Globus pallidus (tissue), 1 donor: ENCODE measurements around the gene MICALL2.
A peak's percentile ranks its signal among the peaks of the same experiment; 100 is the strongest.
"Not testable (repeated sequence)": the region's sequence is repeated elsewhere in the genome, so short reads cannot be mapped to it uniquely, and the experiment has no call there.

ENCODE experiments used
- DNase-seq: peaks from one replicate; pipeline ENCODE4 v3.0.0-alpha.2; 2015; ENCODE audit warnings: low spot score

The MICALL2 gene

DNA sequence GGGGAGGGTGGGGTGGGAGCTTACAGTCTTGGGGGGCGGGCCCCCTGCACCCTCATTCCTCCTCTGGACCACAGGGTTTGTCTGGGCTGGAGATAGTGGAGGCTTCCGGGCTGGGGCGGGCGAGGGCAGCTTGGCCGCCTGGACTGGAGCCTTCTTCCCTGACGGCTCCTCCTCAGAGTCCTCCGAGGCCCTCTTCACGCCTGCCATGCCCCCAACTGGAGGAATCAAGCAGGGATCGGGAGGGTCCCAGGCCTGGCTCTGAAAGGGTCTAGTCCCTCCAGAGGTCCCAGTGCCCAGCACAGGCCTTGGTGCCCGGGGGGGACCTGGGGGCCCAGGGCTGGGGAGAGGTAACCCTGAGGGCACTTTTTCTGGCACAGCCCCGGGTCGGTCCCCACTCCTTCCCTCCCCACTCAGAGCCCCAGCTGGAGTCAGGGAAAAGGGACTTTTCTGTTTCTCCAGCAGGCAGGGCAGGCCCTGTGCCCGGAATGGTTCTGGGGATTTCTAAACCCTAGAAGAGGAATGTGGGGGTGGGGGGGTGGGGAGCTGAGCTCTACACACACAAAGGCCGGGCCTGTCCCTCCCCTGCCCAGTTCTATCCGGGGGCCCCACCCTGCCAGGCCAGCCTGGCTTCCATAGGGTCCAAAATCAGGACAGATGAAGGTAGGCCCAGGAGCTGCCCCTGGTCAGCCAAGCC is 11.6 kb downstream of the MICALL2 start:
- peak; percentile 80 for DNase-seq

DNA sequence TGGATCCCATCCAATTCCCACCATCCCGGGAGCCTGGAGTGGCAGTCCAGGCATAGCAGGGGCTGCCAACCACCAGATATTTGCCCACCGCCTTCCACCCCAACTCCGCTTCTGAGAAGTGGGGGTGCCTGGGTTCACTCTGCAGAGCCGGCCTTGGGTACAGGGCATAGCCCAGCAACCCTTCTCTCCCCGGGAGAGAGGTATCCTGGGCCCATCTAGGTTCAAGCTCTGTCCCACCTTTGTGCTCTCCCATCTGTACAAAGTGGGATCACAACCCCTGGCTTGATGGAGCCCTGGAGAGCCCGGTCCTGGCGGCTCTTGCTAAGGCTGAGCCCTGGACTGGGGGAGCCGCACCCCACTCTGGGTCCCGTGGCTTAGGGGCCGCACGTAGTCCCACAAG is 12.2 kb downstream of the MICALL2 start:
- DNase-seq, result no peak

DNA sequence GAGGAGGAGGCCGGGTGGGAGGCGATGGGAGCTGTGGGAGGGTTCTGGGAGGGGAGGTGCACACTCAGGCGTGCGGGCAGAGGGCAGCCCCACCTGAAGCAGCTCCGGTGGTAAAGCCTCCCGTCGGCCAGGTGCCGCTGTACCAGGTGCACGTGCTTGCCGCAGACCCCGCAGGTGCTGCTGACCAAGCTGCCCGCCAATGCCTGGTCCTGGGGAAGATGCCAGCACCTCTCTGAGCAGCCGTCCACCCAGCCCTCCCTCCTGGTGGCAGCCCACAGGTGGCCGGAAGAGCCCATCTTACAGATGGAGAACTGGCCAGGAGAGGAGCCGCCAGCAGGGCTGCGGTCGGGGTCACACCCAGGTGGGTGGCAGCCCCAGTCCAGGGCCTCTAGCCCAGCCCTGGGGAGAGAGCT is 12.6 kb downstream of the MICALL2 start:
- no peak for DNase-seq

DNA sequence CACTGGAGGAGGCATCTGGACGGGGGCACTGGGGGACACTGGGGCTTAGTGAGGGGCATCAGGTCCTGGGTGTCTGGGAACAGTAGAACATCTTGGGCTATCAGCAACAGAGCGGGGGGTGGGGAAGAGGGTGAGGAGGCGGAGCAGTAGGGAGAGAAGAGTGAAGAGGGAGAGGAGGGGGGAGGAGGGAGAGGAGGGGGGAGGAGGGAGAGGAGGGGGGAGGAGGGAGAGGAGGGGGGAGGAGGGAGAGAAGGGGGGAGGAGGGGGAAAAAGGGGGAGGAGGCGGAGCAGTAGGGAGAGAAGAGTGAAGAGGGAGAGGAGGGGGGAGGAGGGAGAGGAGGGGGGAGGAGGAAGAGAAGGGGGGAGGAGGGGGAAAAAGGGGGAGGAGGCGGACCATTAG is 13.2 kb downstream of the MICALL2 start:
- DNase-seq, result peak; percentile 93

DNA sequence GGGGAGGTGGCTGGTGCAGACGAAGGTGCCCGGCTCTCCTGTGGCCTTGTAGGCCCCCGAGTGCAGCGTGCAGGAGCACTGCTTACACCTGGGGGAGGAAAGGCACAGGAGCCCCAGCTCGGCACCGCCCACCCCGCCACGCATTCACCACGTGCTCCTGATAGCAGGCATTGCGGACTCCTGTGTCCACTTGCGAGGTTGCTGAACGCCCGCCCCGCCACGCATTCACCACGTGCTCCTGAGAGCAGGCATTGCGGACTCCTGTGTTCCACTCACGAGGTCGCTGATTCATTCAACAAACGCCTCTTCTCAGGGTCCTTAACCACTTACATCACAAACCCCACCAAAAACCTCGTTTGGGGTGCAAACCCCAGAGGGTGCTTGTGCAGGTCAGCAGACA is 13.9 kb downstream of the MICALL2 start:
- no peak for DNase-seq

DNA sequence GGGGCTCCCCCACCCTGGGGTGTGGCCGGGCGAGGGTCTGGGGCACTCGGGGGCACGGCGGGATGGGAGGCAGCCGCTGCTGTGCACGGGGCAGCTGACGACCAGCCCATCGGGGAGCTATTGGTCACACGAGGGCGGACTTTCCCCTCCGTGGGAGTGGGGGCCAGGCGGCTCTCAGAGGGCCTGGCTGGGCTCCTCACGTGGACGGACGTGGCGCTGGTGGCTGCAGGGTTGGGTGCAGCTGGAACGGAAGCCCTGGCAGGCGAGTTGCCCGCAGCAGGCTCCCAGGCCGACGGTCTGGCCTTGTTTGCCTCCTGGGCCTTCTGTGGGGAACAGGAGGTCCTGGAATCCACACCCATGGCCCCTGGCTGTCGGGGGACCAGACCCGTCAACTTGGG is 14.3 kb downstream of the MICALL2 start:
- no peak for DNase-seq

DNA sequence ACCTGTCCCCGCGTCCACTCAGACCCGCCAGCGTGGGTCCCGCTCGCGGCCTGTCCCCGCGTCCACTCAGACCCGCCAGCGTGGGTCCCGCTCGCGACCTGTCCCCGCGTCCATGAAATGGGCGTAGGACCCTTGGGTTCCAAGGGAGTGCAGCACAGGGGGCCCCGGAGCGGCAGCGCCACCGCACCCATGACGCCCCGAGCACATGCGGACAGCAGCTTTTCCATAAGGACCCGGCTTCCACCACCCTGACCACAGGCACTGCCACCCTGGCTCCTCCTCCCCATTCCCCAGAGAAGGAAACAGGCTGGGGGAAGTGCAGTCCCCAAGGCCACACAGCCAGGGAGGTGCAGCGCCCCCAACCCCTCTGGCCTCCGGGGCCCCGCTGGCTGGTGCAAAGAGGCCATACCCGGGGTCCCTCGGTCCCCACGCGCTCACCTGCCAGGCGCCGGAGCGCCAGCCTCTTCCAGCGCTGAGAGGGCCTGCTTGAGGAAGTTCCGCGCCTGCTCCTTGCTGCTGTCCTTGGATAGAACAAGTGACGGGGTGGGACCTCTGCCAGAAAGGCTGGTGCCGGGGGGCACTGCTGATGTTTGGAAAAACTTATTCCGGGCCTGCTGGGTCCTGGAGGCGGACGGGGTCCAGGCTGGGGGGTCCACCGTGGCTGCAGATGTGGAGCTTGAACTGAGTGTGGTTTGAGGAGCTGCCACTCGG is 14.9 kb downstream of the MICALL2 start:
- DNase-seq, result no peak

DNA sequence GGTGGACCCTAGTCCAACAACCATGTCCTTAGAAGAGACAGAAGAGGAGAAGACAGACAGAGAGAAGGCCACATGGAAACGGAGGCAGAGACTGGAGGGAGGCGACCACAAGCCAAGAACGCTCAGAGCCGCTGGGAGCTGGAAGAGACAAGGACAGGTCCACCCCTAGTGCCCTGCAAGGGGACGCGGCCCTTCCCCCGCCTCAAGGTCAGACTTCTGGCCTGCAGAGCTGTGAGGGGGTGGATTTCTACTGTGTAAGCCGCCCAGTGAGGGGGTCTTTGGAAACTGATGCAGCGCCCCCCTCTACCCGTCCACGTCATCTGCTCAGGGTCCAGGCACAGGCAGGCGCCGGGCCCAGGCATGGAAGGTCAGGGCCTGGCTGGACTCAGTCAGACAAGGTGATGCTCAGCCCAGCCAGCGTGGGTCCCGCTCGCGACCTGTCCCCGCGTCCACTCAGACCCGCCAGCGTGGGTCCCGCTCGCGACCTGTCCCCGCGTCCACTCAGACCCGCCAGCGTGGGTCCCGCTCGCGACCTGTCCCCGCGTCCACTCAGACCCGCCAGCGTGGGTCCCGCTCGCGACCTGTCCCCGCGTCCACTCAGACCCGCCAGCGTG is 15.6 kb downstream of the MICALL2 start:
- not testable (repeated sequence) for DNase-seq

DNA sequence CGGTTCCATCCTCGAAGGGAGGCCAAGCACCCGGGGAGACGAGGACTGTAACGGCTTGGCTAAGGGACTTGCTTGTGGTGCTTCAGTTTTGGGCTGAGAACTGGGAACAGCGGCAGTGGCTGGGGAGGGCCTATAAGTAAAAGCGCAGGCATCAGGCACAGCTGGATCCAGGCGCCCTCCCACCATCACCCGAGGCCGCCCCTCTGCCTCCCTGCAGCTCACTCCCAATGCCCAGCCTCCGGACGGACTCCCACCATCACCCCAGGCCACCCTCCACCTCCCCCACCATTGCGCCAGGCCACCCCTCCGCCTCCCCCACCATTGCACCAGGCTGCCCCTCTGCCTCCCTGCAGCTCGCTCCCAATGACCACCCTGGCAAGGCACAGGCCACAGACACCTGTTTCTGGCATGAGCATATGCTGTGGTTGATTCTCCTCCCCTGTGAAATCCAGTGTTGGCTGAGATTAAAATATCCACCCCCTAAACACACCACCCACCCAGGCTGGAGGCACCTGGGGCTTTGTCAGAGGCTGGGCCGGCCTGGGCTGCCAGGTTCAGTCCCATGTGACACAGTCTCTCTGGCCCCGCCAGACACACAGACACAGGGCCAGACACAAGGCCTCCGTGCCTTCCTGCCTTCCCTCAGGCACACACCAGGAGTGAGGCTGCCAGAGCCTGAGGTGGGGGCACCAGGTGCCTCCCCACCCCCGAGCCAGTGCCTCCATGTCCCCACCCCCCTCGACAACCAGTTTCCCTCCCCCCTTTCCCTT is 16.7 kb downstream of the MICALL2 start:
- DNase-seq, result no peak

DNA sequence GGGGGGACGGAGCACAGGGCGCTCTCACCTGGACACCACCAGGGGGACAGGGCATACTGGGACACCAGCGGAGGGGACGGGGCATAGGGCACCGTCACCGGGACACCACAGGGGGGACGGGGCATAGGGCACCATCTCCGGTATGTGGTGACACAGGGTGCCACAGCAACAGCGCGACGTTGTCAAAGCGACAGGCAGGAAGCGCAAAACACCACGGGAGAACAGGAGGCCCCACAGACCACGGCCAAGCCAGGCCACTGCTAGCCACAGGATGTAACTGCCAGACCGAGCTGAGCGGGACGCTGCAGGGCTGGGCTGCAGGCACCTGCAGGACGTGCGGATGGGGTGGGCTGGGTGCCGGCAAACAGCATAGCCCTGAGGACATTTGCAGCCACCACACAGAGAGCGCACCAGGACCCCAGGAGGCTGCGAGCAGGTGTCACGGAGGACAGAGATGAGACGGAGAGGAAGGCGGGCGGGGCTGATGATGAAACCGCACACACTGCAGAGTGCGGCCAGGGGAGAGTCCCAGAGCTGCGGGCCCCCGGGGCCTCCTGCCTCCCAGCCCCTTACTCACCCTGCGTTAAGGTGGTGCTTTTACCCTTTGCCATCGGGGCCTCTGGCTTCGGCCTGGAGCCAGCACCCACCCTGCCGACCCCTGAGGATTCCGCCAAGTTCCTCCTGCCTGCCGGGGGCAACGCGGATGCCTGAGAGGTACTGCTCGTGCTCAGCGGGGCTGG is 17.5 kb downstream of the MICALL2 start:
- no peak for DNase-seq

DNA sequence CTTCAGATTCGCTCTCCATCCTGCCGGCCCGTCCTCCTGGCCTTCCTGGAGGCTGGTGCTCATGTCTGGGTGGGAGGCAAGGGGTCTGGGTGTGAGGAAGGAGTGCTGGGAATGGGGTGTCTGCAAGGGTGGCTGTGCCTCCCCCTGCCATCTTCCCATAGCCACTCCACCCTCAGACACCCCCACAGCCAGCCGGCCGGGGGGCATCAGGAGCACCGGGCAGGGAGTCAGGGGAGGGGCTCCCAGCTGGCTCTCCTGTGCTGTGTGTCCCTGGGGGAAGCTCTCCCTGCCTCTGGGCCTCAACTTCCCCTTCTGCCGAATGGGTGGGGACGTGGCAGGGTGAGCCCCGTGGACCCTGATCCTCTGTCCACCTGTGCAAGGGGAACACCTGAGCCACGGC is 18.6 kb downstream of the MICALL2 start:
- no peak for DNase-seq

DNA sequence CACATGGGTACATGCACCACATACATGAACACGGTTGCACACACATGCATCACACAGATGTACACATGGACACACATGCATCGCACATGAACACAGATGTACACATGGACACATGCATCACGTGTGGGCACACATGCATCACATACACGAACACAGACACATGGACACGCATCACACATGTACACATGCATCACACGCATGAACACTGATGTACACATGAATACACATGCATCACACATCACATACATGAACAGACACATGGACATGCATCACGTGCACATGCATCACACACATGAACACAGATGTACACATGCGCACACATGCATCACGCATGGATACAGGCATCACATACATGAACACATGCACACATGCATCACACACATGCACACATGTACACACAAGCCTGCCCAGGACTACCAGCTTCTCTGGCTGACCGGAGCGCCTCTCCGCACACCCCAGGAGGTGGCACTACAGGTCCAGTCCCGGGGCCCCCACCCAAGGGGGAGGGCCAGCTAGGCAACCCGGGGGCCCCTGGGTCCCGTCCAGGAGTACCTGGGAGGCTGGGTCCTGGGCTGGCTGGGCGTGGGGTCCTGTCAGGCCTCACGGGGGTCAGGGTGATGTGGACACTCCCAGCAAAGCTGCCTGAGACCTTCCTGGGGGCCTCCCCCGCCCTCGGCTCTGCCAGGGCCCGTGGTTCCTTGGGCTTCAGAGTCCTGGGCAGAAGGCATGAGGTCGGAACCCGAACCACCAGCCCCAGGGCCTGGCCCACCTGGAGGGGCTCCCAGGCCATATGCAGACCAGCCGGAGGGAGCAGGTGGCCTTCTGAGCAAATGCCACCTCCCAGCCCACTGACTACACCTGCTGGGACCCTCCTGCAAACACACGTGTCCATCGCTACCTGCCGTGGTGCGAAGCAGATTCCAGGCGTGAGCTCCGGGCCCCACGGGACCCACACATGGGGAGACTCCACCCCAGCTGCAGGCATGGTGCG is 19.6 kb downstream of the MICALL2 start:
- DNase-seq, result no peak

DNA sequence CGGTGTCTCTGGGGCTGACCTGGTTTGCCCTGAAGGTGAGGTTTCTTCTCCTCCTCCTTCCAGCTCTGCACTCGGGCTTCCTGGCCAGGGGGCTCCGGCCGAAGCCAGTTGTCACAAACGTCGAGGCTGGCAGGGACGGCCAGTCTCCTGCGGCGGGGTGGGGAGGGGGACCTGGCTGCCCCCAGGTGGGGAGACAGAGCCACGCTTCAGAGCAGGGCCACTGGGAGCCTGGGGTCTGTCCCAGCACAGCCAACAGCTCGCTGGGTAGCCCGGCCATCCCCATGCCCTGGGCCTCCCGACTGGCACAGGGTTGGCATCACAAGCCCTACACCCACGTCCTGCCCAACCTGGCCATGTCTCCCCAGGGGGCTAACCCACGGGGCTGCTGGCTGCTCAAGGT is 20.4 kb downstream of the MICALL2 start:
- DNase-seq, result no peak

DNA sequence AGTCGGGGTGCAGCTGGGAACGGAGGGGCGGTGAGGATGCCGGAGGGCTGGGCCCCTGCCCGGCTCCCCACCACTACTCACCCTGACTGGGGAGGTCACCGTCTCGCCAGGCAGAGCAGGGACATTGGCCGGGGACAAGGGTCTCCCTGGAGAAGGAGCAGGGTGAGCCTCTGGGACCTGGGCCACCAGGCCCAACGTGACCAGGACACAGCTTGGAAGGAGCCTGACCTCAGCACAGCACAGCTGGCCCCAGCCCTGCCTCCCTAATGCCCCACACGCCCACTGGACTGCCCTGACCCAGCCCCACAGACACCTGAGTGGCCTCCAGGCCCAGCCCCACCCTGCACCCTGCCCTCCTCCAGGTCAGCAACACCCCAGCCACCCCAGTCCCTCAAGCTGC is 21.1 kb downstream of the MICALL2 start:
- no peak for DNase-seq

DNA sequence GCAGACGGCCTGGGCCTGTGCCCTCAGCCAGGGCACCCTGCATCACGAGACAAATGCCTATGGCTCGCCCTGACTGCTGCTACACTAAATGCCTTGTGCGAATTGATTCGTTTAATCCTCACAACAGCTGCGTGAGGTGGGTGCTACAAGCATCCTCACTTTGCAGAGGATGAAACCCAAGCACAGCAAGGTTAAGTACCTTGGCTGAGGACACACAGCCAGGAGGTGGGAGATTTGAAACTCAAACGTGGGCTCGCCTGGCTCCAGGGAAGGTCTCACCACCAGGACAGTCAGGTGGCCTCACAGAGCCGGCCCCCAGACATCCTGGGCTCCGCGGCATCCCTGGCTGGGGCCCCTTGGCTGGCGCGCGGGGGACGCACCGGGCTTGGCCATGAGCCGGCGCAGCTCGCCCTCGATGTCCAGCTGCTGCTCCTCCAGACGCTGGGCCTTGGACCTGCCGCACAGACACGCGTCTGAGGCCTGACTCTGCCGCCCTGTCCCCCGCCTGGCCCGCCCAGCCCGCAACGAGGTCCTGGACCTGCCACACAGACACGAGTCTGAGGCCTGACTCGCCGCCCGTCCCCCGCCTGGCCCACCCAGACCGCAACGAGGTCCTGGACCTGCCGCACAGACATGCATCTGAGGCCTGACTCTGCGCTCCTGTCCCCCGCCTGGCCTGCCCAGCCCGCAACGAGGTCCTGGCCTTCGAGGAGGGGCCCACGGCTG is 22.0 kb downstream of the MICALL2 start:
- DNase-seq, result no peak

DNA sequence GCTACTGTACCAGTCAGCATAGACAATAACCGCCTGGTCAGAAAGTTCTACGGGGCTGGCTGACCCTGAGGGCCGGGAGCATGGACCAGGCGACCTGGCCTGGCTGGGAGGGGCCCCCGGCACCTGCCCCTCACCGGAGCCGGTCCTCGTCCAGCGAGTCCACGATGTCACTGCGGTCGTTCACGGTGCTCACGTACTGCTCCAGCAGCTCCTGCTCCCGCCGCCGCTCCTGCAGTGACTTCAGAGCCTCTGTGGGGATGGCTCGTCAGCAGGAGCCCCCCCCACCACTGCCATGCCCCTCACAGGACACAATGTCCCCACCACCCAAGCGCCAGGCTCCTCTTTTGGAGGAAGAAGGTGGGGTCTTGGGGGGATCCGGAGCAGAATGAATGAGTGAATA is 22.7 kb downstream of the MICALL2 start:
- no peak for DNase-seq

DNA sequence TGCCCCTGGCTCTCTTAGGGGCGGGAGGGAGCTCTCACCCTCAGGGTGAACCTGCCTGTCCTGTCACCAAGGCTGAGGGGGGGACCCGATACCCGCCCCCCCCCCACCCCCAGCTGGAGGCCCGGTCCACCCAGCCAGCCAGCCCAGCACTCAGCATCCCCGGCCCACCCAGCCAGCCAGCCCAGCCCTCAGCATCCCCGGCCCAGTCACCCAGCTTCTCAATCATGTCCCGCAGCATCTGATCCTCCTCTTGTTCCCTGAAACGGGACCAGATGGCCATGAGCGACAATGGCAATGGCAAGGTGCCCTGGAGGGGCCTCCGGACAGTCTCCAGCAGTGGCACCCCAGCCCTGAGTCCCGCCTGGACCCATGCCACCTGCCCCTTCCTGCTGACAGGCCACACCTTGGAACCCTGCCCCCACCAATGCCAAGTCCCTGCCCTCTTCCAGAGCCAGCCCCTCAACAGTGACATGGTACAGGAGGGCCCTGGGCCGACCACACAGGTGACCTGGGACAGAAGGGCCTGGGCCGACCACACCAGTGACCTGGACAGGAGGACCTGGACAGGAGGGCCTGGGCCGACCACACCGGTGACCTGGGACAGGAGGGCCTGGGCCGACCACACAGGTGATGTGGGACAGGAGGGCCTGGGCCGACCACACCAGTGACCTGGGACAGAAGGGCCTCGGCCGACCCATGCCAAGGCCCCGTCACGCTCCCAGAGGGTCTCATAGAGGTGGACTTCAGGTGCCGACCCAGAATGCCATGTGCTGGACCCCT is 24.2 kb downstream of the MICALL2 start:
- no peak for DNase-seq

DNA sequence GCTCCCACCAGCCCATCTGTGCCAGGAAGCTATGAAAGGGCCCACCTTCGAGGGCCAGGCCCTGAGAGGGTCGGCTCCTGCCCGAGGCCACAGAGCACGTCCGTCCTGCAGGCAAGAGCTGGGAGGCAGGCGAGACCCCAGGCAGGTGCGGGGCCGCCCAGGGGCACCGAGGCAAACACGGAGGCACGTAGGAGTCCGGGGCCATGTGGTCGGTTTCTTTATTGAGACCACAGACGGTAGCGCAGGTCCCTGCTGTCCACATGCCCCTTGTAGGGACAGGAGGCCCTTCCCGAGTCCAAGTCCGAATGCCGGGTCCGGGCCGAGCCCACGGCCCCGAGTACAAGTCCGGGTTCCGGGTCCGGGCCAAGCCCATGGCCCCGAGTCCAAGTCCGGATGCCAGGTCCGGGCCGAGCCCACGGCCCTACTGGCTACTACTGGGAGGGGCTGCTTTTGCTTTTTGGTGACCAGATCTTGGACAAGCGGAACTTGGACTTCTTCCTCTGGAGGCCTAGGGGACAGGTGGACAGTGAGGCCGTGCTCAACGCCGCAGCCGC is 25.0 kb downstream of the MICALL2 start:
- DNase-seq, result no peak
